A549 treated with Hydrocortisone at 1 μM for 4 hours (cell line): Measurements from ENCODE around the gene BAIAP2L1. TPM values are rescaled to one million over a fixed set of nuclear protein-coding genes. Genes with fewer than 3 reads are reported as not detected.

ENCODE experiments used
- total RNA-seq: library from RNA; stranded (reverse); fragments of 200-300 nt; extraction: Qiagen RNA extraction; gene quantifications from 5 replicates; pipeline ENCODE4 v1.2.3, GENCODE V29; 2022

The BAIAP2L1 gene, protein sequence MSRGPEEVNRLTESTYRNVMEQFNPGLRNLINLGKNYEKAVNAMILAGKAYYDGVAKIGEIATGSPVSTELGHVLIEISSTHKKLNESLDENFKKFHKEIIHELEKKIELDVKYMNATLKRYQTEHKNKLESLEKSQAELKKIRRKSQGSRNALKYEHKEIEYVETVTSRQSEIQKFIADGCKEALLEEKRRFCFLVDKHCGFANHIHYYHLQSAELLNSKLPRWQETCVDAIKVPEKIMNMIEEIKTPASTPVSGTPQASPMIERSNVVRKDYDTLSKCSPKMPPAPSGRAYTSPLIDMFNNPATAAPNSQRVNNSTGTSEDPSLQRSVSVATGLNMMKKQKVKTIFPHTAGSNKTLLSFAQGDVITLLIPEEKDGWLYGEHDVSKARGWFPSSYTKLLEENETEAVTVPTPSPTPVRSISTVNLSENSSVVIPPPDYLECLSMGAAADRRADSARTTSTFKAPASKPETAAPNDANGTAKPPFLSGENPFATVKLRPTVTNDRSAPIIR
- total RNA-seq = 39.0 to 46.3 TPM (median 44.5 TPM) in 5 replicates

DNA sequence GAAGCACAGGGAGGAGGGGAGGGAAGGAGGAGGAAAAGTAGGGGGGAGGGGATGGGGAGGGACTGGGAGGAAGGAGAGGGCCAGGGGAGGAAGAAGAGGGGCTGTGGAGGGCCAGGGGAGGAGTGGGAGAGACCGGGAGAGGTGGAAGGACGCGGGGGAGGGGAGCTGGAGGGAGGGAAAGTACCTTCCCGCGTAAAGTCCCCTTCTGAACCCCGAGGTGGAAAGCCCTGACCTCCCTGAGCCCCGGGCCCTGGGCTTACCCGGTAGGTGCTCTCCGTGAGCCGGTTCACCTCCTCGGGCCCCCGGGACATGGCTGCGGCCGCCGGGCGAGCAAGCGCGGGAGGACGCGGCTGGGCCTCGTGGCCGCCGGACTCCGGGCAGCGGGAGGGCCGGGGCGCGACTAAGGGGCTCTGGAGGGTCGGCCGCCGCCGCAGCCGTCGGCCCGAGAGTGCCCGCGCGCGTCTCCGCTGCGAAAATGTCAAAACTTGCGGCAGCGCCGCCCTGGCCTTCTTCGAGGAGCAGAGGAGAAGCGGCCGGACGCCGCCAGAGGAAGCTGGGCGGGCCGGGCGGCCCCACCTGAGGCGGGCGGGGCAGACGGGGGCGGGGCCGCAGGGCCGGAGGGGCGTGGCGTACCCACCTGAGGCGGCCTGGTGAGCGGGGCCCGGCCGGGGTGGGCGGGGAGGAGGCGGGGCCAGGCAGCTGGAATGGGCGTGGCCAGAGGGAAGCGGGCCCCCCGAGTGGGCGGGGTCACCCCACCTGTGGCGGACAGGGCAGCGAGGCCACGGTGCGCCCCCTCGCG, at the start of gene BAIAP2L1:
Gene BAIAP2L1 (minus strand): TSS at position 549 of the 799 bp plus-strand sequence. CDS start 238 bp downstream, at position 311.

DNA sequence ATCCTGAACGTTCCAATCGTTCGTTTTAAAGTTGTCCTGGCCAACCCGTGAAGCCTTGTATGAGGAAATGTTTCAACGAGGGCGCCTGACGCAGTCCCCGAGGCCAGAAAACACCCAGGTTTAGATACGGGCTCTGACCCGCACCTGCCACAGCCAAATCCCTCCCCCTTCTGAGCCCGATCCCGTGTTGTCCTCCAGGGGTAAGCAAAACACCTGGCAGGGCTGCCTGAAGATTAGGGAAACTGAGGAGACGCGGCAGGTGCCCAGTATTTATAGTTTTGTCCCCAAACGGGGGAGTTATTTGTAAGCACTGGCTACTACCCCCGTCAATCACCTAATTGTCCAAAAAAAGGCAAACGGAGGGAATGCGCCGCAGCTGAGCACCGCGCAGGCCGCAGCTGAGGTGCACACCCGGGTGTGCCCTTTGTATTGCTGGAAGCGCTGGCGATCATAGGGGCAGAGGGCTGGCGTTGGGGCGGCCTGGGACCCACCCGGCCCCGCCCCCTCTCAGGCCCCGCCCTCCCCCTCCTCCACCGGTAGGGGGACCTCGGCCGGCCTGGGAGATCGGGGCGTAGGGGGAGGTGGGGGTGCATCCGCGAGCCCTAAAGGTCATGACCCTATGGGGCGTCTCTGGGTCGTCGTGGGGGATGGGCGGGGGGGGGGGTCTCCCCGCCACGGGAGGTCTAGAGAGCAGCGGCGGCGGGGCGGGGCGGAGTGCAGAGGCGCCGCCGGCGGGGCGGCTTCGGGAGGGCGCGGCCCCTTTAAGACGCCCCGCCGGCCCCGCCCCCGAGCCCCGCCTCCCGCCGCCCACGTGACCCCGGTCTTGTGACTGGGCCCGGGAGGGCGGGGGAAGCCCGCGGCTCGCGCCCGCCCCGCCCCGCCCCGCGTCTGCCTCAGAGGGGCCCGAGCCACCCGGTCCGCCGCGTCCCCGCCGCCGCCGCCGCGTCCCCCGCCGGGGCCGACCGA, 119.8 kb downstream of the BAIAP2L1 start, which contains the start of gene BRI3:
Gene BRI3 (plus strand): TSS at position 896 of the 966 bp plus-strand sequence. CDS start 110 bp downstream, outside the sequence.

DNA sequence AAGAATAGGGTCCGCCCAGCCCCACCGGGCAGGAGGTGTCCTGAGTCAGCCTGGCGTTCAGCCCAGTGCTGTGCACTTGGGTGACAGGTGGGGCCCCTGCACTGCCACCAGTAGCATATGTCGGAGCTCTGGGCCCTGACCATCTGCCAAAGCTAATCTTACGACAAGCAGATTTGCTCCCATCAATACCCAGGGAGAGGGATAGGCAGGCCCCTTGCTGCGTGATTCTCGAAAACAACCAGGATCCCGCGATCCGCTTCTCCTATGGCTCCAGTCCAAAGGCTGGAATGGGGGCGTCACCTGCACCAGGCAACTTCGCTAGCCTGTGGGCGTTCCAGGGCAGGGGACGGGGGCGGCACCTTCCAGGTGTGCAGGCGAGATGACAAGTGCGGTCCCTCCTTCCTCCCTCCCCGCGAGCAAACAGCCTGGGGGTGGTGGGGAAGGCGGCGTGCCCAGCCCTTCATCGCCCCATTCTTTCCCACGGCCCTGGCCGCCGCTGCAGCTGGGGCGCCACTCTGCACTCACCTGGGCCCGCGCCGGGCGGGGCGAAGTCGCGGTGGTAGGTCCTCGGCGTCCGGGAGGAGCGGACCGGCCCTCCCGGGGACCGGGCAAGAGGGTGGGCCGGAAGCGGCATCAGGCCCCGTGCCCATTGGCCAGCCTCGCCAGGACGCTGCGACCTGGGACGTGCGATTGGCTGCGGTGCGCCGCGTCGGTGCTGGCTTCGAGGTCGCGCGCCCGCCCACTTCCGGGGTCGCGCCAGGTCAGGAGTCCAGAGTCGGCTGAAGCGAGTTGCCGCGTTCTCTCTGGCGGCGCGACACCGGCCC, 149.1 kb downstream of the BAIAP2L1 start, which contains the start of gene TECPR1:
Gene TECPR1 (minus strand): TSS at position 632 of the 824 bp plus-strand sequence. CDS start 6,086 bp downstream, outside the sequence.

Other genes with a start within 250 kb of the BAIAP2L1 start
- gene BHLHA15, start 189.7 kb downstream of the BAIAP2L1 start, total RNA-seq = 0.50 to 0.86 TPM (median 0.61 TPM) in 5 replicates
- 6.2 to 8.7 TPM (median 8.6 TPM) in 5 replicates for gene TECPR1, start 148.9 kb downstream of the BAIAP2L1 start, total RNA-seq
- gene BRI3, start 119.4 kb downstream of the BAIAP2L1 start, total RNA-seq = 96.8 to 178 TPM (median 161 TPM) in 5 replicates
- gene NPTX2, start 216.2 kb upstream of the BAIAP2L1 start, total RNA-seq = 0.12 to 0.23 TPM (median 0.17 TPM) in 5 replicates